PC-9 (cell line): Measurements from ENCODE around the gene PHF21A. TPM values are rescaled to one million over a fixed set of nuclear protein-coding genes. Genes with fewer than 3 reads are reported as not detected.

ENCODE experiments used
- BruUV-seq: library from RNA; stranded (reverse); fragments of 400-500 nt; replicated peaks from 2 replicates; lab custom pipeline; 2021; lab: Mats Ljungman, UMichigan
- CTCF ChIA-PET: fragments of 300-600 bp; sonication (Branson Sonifier 250); formaldehyde crosslinking; loops from one replicate; lab custom pipeline; 2022; ENCODE audit warnings: antibody characterized with exemption; lab: Charles Lee
- POLR2A ChIA-PET: fragments of 300-600 bp; sonication (Branson Sonifier 250); formaldehyde crosslinking; loops from one replicate; lab custom pipeline; 2022; ENCODE audit warnings: antibody characterized with exemption; ENCODE audit not compliant: unreplicated experiment; lab: Charles Lee
- DNase-seq, 2 experiments: peaks; one replicate each; pipeline versions ENCODE4 v3.0.0 to v3.0.0-alpha.2; 2015 to 2022; ENCODE audit warnings: mixed read lengths in 1 of 2
- H2AFZ ChIP-seq: fragments of 200-600 bp; sonication (generic); 2 replicates; pipeline ENCODE4 v1.8.1; 2017; ENCODE audit warnings: antibody characterized with exemption
- H3F3A ChIP-seq: fragments of 200-600 bp; sonication (generic); 2 replicates; pipeline ENCODE4 v1.8.1; 2017; ENCODE audit warnings: antibody characterized with exemption, mild to moderate bottlenecking, low read depth; ENCODE audit not compliant: insufficient read depth
- H3K27ac ChIP-seq: fragments of 200-600 bp; sonication (generic); 2 replicates; pipeline ENCODE4 v1.6.1; 2016; ENCODE audit warnings: mixed run types
- H3K27me3 ChIP-seq: fragments of 200-600 bp; sonication (generic); 2 replicates; pipeline ENCODE4 v1.6.1; 2016; ENCODE audit warnings: low read depth, mixed run types; ENCODE audit not compliant: insufficient read depth
- H3K36me3 ChIP-seq: fragments of 200-600 bp; sonication (generic); 2 replicates; pipeline ENCODE4 v1.6.1; 2016; ENCODE audit warnings: low read depth, mixed run types
- H3K4me1 ChIP-seq: fragments of 200-600 bp; sonication (generic); replicated peaks from 2 replicates; pipeline ENCODE4 v1.6.1; 2016; ENCODE audit warnings: mixed run types; ENCODE audit not compliant: insufficient read depth
- H3K4me2 ChIP-seq: fragments of 200-600 bp; sonication (generic); 2 replicates; pipeline ENCODE4 v1.6.1; 2017; ENCODE audit warnings: mixed run types
- H3K4me3 ChIP-seq: fragments of 200-600 bp; sonication (generic); 2 replicates; pipeline ENCODE4 v1.6.1; 2016; ENCODE audit warnings: mixed run types
- H3K79me2 ChIP-seq: fragments of 200-600 bp; sonication (generic); 2 replicates; pipeline ENCODE4 v1.6.1; 2017; ENCODE audit warnings: low read depth, mixed run types
- H3K9me2 ChIP-seq: fragments of 200-600 bp; sonication (generic); 2 replicates; pipeline ENCODE4 v1.8.1; 2017; ENCODE audit warnings: mild to moderate bottlenecking; ENCODE audit not compliant: insufficient read depth
- H3K9me3 ChIP-seq: fragments of 200-600 bp; sonication (generic); 2 replicates; pipeline ENCODE4 v1.8.1; 2016; ENCODE audit warnings: low read depth; ENCODE audit not compliant: insufficient read depth
- H4K20me1 ChIP-seq: fragments of 200-600 bp; sonication (generic); 2 replicates; pipeline ENCODE4 v1.8.1; 2017; ENCODE audit not compliant: insufficient read depth
- EZH2 ChIP-seq: fragments of 200-600 bp; sonication (generic); IDR thresholded peaks from 2 replicates; pipeline ENCODE4 v1.8.0; 2017; ENCODE audit warnings: antibody characterized with exemption, low read depth
- intact Hi-C: fragments of 100-400 bp; cut with micrococcal nuclease; formaldehyde crosslinking; loops from one replicate; pipeline ENCODE4 v1.10.0; 2022; ENCODE audit not compliant: unreplicated experiment
- total RNA-seq: library from RNA; stranded (reverse); gene quantifications from 2 replicates; pipeline ENCODE4 v1.2.3, GENCODE V29; 2021
- TF ChIP-seq, protein P1 (sequence below): fragments of 200-600 bp; sonication (generic); conservative IDR thresholded peaks from 2 replicates; pipeline ENCODE4 v1.6.1; 2017; ENCODE audit warnings: mixed run types, antibody characterized with exemption, mild to moderate bottlenecking, moderate library complexity

PHF21A gene
- total RNA-seq, 1 experiment from 2014 or later, result 54.3 TPM

- H2AFZ ChIP-seq, result no peak overlapping the region
- no peaks in the 10 kb centered on the region for H3K9me3 ChIP-seq
- intact Hi-C loops, result no loop called here
- H3F3A ChIP-seq, result no peaks in the 10 kb centered on the region
- no peaks in the 10 kb centered on the region for H3K36me3 ChIP-seq
- DNase-seq, result no peak
- no TSS peak for BruUV-seq
- no peak overlapping the region for H3K4me2 ChIP-seq
- POLR2A ChIA-PET, result no interaction called here
- no peaks in the 10 kb centered on the region for H3K79me2 ChIP-seq
- no peak overlapping the region for H3K27ac ChIP-seq
- H3K4me1 ChIP-seq, result no peaks in the 10 kb centered on the region
- H3K9me2 ChIP-seq, result no peaks in the 10 kb centered on the region
- TF ChIP-seq, protein P1, sequence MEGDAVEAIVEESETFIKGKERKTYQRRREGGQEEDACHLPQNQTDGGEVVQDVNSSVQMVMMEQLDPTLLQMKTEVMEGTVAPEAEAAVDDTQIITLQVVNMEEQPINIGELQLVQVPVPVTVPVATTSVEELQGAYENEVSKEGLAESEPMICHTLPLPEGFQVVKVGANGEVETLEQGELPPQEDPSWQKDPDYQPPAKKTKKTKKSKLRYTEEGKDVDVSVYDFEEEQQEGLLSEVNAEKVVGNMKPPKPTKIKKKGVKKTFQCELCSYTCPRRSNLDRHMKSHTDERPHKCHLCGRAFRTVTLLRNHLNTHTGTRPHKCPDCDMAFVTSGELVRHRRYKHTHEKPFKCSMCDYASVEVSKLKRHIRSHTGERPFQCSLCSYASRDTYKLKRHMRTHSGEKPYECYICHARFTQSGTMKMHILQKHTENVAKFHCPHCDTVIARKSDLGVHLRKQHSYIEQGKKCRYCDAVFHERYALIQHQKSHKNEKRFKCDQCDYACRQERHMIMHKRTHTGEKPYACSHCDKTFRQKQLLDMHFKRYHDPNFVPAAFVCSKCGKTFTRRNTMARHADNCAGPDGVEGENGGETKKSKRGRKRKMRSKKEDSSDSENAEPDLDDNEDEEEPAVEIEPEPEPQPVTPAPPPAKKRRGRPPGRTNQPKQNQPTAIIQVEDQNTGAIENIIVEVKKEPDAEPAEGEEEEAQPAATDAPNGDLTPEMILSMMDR, result no peak
- no peak for TF ChIP-seq EZH2
- no peak overlapping the region for H3K4me3 ChIP-seq
- CTCF ChIA-PET, result no interaction called here
- peaks cover 2% of the 10 kb centered on the region; the same call in 1 of the 2 replicates for H4K20me1 ChIP-seq
- no peaks in the 10 kb centered on the region for H3K27me3 ChIP-seq
Observed at GRCh38 chr11:46020084-46020599, 101.1 kb downstream of the PHF21A start.

- H4K20me1 ChIP-seq, result peaks cover under 1% of the 10 kb centered on the region; the same call in 1 of the 2 replicates
- TF ChIP-seq, protein P1, result no peak
- TF ChIP-seq EZH2, result no peak
- H2AFZ ChIP-seq, result no peak overlapping the region
- no peaks in the 10 kb centered on the region for H3K9me3 ChIP-seq
- no peak overlapping the region for H3K27ac ChIP-seq
- no peak for DNase-seq
- H3F3A ChIP-seq, result no peaks in the 10 kb centered on the region
- no peaks in the 10 kb centered on the region for H3K9me2 ChIP-seq
- no peak overlapping the region for H3K4me3 ChIP-seq
- no TSS peak for BruUV-seq
- ChIA-PET CTCF (no interaction called here), POLR2A (no interaction called here)
- no peaks in the 10 kb centered on the region for H3K36me3 ChIP-seq
- intact Hi-C loops, result no loop called here
- H3K79me2 ChIP-seq, result no peaks in the 10 kb centered on the region
- no peak overlapping the region for H3K4me2 ChIP-seq
- no peaks in the 10 kb centered on the region for H3K4me1 ChIP-seq
- no peaks in the 10 kb centered on the region for H3K27me3 ChIP-seq
Observed at GRCh38 chr11:46018651-46019050, 102.6 kb downstream of the PHF21A start.

DNA sequence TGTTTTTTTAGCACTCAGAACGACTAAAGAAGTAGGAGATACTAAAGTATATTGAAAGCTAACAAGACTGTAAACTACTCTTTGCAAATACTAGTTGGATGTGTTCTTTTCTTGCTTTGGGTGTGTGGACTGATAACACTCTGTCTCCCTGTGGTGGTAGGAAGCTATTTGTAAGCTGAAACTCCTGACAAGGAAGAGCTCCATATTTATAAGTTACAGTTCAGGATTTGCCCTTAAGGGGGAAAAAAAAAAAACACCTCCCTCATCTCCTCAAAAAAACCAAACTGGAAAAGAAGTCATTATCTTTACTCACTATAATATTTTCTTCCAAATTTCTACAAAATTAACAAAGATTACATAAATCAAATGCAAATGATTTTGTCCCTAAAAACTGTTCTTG is 103.9 kb downstream of the PHF21A start:
- POLR2A ChIA-PET, result interaction anchor here (0.6 kb wide), 1 partner anchor 82 kb away, joined by 25 read pairs; no protein-coding TSS in a partner anchor
- no peak overlapping the region for H2AFZ ChIP-seq
- no peak overlapping the region for H3K27ac ChIP-seq
- no peak overlapping the region for H3K4me3 ChIP-seq
- H3K27me3 ChIP-seq, result no peaks in the 10 kb centered on the region
- no peak for TF ChIP-seq EZH2
- TF ChIP-seq, protein P1, result no peak
- CTCF ChIA-PET, result interaction anchor here (0.6 to 0.7 kb wide), 2 partner anchors 96 to 322 kb away, joined by 4 to 10 read pairs; no protein-coding TSS in a partner anchor
- H3K4me1 ChIP-seq, result no peaks in the 10 kb centered on the region
- H3F3A ChIP-seq, result no peaks in the 10 kb centered on the region
- H3K9me2 ChIP-seq, result no peaks in the 10 kb centered on the region
- no peaks in the 10 kb centered on the region for H3K79me2 ChIP-seq
- intact Hi-C loops, result no loop called here
- no peaks in the 10 kb centered on the region for H3K36me3 ChIP-seq
- H3K4me2 ChIP-seq, result no peak overlapping the region
- no TSS peak for BruUV-seq
- peaks cover 6% of the 10 kb centered on the region; the same call in 1 of the 2 replicates for H4K20me1 ChIP-seq
- no peak for DNase-seq
- no peaks in the 10 kb centered on the region for H3K9me3 ChIP-seq
